Measurements from ENCODE around the gene GAL3ST1.
A peak's percentile ranks its signal among the peaks of the same experiment; 100 is the strongest.

Gene GAL3ST1

DNA sequence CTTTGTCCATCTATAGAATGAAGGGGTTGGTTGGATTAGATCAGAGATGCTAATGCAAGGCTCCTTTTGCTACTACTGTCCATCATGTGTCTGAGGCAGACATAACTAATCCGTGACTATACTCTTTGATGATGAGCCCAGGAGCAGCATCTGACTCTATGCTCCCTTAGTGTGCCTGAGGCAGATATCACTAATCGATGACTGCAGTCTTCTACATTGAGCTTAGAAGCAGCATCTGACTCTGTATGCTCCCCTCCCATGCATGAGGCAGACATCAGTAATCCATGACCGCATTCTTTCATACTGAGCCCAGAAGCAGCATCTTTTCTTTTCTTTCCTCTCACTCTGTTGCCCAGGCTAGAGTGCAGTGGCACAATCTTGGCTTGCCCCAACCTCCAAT lies 36.7 kb upstream of the GAL3ST1 start:
- TF ChIP-seq CTCF (IDR thresholded peaks at IDR 0.05; ENCODE audit: low read depth, low read length, missing control alignments), result no peak
- H3K4me3 ChIP-seq (ENCODE audit: low read depth, low read length), result no peak overlapping the region
- no peak for DNase-seq (ENCODE audit: low read depth)

DNA sequence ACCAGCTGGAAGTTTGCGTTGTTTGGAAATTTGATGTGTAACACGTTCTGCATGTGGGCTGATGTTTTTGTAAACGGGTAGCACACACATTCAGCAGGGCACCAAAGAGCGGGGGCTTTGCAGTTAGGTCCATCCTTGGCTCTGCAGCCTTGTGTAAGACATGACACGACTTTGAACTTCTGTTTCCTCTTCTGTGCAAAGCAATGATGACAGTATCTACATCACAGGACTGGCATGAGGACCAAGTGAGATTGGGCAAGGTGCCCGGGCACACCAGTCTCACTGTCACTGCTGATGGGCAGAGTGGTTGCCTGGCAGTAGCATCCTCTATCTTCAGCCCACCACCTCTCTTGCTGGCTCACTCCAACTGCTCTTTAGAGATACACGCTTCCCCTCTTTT lies 35.8 kb upstream of the GAL3ST1 start:
- DNase-seq (ENCODE audit: low read depth), result no peak
- no peak overlapping the region for H3K4me3 ChIP-seq (ENCODE audit: low read depth, low read length)
- TF ChIP-seq CTCF (IDR thresholded peaks at IDR 0.05; ENCODE audit: low read depth, low read length, missing control alignments), result no peak

DNA sequence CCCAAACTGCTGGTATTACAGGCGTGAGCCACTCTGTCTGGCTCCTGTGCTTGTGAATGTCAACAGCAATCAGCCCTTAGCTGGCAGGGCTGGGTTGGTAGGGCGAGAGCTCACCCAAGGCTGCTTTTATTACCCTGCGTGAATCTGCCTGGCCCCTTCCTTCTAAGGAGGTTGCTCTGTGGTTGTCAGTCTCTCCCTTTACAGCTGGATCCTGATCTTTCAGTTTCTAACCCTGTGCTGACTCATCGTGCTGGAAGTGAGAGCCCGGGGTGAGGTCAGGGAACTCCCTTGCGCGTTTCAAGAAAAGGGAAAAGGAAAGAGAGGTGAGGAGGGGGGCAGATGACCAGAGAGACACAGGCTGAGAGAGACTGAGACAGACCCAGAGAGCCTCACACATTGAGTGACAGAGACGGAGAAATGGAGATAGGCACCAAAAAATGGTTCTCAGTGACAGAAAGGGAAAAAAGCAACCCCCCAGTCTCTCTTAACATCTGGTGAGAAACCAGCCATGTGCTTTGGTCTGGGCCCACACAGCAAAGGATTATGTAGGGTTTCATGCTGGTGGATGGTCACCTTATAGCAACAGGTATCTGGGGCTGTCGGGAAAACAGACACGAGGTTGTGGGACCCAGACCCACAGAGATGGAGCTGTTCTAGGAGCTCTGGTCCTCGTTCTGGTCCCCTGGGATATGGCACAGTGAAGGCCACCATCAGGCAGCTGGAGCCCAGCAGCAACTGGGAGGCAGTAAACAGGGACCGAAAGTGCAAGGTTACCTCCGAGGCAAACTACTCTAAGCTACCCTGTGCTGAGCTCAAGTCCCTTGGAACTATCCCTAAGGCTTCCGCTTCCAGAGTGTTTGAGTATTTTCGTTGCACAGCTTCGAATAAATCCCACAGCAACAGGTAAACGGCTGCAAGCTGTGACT lies 35.1 kb upstream of the GAL3ST1 start:
- H3K4me3 ChIP-seq (ENCODE audit: low read depth, low read length), result no peak overlapping the region
- DNase-seq (ENCODE audit: low read depth), result peak; percentile 57
- no peak for TF ChIP-seq CTCF (IDR thresholded peaks at IDR 0.05; ENCODE audit: low read depth, low read length, missing control alignments)

DNA sequence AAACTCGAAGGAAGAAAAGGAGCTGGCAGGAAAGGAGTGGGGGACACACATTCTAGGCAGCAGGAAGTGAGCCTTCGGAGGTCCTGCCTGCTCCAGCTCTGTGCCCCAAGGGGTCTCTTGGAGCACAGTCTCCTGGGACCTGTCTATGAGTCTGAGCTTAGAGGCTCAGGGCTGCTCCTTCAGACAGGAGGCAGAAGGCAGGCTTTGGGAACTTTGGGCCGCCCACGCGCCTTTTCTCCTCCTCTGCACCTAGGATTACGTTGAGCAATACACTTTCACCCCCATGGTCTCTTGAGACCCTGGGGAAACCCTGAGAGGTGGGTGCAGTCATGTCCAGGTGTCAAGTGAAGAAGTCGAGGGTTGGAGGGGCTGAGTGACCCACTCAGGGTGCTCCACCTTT lies 33.5 kb upstream of the GAL3ST1 start:
- peak; percentile 15 for DNase-seq (ENCODE audit: low read depth)
- no peak overlapping the region for H3K4me3 ChIP-seq (ENCODE audit: low read depth, low read length)
- no peak for TF ChIP-seq CTCF (IDR thresholded peaks at IDR 0.05; ENCODE audit: low read depth, low read length, missing control alignments)

DNA sequence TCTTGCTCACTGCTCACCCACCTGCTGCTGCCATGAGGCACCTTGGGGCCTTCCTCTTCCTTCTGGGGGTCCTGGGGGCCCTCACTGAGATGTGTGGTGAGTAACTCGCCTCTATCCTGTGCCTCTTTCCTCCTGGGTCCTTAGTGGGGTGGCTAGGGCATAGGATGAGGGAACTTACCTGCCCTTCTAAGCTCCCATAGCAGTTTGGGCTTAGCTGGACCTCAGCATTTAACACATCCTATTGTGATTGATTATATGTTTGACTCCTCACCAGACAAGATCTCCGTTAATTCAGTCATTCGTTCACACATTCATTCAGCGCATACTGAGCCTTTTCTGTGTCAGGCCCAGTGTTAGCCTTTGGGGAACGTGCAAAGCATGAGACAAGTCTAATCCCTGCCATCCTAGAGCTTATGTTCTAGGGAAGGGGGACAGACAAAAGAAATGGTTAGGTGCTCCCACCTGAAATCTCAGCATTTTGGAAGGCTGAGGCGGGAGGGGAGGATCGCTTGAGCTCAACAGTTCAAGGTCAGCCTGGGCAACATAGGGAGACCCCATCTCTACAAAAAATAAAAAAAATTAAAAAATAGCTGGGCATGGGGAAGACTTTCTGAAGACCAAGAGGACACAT lies 33.0 kb upstream of the GAL3ST1 start:
- no peak for DNase-seq (ENCODE audit: low read depth)
- no peak for TF ChIP-seq CTCF (IDR thresholded peaks at IDR 0.05; ENCODE audit: low read depth, low read length, missing control alignments)
- H3K4me3 ChIP-seq (ENCODE audit: low read depth, low read length), result peak overlapping the region; percentile 56

- DNase-seq (ENCODE audit: low read depth), result peak; percentile 21
- H3K4me3 ChIP-seq (ENCODE audit: low read depth, low read length), result peak within 1 kb of the TSS; percentile 56
- peak; percentile 19 for TF ChIP-seq CTCF (IDR thresholded peaks at IDR 0.05; ENCODE audit: low read depth, low read length, missing control alignments)
Measured at GRCh38 chr22:30606455-30607299, 32.2 kb upstream of the GAL3ST1 start, which contains the start of gene TCN2. Gene TCN2 (plus strand): TSS chr22:30607174. CDS start chr22:30607332, 158 bp downstream.

Data from GM12864 (cell line).